ENCODE results near the gene EFCAB9.
"Not testable (repeated sequence)": the region's sequence is repeated elsewhere in the genome, so short reads cannot be mapped to it uniquely, and the experiment has no call there.

Gene EFCAB9

GRCh38 chr5:172188033-172188892 lies 5.7 kb upstream of the EFCAB9 start, which contains the start of gene STK10:
Gene STK10 (minus strand): TSS chr5:172188224. CDS start chr5:172188042, 182 bp downstream.
- DNase-seq (ENCODE audit: low read depth in 3 of 3): peak; percentile 75 to 90 (median 82)

GRCh38 chr5:172188893-172189692 lies 4.9 kb upstream of the EFCAB9 start:
- no peak for DNase-seq (ENCODE audit: low read depth in 3 of 3)

DNA sequence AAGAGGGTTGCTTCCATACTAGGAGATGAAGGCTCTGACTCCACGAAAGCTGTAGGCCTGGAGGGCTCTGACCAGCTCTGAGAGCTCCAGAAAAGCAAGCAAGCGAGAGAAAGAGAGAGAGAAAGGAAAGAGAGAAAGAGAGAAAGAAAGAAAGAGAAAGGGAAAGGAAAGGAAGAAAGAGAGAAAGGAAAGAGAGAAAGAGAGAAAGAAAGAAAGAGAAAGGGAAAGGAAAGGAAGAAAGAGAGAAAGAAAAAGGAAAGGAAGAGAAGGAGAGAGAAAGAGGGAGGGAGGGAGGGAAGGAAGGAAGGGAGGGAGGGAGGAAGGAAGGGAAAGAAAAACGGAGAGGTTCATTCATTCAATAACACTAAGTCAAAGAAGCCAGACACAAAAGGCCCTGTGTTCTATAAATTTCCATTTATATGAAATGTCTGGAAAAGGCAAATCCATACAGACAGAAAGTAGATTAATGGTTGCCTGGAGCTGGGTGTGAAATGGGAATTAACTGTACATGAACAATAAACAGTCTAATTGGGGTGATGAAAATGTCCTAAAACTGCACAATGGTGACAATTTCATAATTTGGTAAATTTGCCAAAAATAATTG lies 4.2 kb upstream of the EFCAB9 start:
- DNase-seq (ENCODE audit: low read depth in 3 of 3): no peak

DNA sequence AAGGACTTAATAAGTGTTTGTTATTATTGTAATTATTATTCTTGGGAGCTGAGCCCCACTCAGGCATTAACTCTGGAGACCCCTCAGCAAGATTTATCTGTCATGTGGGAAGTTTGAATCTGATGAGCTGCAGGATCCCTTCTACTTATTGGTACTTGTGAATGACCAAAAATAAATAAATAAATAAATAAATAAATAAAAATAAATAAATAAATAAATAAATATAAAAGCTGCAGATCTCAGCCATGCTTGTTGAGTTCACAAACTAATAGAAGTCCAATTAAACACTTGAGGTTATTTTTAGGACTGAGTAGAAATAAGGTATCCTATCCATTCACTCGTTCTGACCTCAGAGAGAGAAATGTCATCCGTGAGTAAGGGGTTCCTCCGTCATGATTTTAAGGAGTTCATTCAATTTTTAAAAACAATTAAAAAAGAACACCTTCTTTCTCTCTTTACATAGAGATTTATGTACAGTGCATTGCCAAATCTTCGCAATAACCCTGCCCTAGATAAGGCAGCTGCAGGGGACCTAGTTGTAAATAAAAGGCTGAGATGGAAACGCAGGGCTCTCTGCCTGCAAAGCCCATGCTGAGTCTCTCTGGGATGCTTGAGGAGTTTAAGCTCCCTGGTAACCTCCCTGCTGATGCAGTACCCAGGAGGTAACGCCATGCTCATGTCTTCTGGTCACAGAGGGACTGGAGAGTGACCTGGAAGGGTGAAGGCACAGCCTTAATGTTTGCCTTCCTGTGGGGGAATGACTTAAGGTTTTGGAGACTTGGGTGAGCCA lies 1.2 kb downstream of the EFCAB9 start:
- no peak for DNase-seq (ENCODE audit: low read depth in 3 of 3)

DNA sequence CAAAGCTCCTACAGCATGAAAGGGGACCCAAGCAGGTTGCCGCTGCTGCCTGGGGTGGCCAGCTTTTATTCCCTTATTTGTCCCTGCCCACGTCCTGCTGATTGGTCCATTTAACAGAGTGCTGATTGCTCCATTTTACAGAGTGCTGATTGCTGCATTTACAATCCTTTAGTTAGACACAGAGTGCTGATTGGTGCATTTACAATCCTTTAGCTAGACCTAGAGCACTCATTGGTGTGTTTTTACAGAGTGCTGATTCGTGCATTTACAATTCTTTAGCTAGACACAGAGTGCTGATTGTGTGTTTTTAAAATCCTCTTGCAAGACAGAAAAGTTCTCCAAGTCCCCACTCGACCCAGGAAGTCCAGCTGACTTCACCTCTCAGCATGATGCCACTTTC lies 3.8 kb downstream of the EFCAB9 start:
- DNase-seq (ENCODE audit: low read depth in 3 of 3): not testable (repeated sequence)

DNA sequence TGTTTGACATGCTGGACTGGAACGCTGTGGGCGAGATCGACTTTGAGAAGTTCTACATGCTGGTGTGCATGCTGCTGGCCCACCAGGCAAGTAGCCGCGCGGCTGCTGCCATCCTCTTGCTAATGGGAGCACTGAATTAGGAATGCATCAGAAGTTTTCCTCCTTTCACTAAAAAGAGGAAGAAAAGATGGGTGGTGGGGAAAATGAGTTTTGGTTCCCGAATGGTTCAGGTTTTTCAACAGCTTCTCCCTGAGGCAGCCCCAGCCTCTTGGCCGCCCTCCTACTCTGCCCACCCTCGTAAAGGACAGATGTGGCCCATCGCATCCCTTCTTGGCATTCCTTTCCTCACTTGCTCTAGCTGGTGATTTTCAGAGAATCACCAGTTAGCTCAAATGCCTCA lies 5.5 kb downstream of the EFCAB9 start:
- no peak for DNase-seq (ENCODE audit: low read depth in 3 of 3)

DNA sequence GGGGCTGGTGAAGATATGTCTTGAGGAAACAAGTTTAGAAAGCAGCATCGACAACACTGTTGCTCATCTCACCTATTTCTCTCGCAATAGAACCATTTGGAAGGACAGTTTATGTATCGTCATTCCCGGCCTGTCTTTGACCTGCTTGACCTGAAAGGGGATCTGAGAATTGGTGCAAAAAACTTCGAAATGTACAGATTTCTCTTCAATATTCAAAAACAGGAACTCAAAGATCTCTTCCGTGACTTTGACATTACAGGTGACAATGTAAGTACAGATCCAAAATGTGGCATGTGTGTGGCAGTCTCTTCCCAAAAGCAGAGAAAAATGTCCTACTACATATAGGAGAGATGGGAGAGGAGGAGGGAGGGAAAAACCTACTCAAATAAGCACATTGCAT lies 6.5 kb downstream of the EFCAB9 start:
- DNase-seq (ENCODE audit: low read depth in 3 of 3): no peak

DNA sequence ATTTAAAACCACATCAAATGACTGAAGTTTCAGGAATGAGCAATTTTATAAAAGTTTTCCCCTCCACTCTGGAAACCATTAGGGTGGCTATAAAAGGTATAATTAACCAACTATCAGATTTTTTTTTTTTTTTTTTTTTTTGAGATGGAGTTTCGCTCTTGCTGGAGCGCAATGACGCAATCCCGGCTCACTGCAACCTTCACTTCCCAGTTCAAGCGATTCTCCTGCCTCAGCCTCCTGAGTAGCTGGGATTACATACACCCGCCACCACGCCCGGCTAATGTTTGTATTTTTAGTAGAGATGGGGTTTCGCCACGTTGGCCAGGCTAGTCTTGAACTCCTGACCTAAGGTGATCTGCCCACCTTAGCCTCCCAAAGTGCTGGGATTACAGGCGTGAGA lies 12.0 kb downstream of the EFCAB9 start:
- DNase-seq (ENCODE audit: low read depth in 3 of 3): not testable (repeated sequence)

- no peak for DNase-seq (ENCODE audit: low read depth in 3 of 3)
Measured at GRCh38 chr5:172207511-172207910, 13.5 kb downstream of the EFCAB9 start.

GRCh38 chr5:172209714-172210113 lies 15.7 kb downstream of the EFCAB9 start:
- no peak for DNase-seq (ENCODE audit: low read depth in 3 of 3)

DNA sequence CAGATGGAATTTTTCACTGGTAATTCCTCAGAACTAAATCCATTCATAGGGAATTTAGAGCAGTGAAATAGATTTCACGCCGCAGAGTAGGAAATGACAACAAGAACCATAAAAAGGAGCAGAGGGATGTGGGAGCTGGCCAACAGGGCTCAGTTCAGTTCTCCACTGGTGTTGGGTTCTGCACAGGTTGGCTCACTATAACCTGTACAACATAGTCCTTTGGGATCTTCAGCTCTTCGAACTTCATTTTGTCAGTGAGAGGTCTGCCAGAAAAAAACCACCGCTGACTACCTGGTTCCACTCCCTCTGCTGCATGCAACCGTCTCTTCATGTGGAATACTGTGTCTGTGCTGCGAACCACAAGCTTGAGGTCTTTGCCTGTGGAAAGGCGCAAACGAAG lies 17.7 kb downstream of the EFCAB9 start:
- DNase-seq (ENCODE audit: low read depth in 3 of 3): no peak

DNA sequence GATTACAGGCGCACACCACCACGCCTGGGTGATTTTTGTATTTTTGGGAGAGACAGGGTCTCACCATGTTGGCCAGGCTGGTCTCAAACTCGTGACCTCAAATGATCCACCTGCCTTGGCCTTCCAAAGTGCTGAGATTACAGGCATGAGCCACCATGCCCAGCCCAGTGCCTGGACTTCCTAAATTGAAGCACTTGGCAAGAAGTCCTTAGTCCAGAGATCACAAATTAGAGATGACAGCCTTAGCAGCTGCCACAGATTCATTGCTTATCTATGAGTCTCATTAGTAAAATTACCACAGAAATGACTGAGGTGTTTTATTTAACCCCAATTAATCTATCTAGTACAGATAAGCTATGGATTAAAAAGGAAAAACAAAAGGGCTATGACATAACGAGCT lies 19.2 kb downstream of the EFCAB9 start:
- DNase-seq (ENCODE audit: low read depth in 3 of 3): no peak

GRCh38 chr5:172216345-172216744 lies 22.4 kb downstream of the EFCAB9 start:
- DNase-seq (ENCODE audit: low read depth in 3 of 3): no peak

DNA sequence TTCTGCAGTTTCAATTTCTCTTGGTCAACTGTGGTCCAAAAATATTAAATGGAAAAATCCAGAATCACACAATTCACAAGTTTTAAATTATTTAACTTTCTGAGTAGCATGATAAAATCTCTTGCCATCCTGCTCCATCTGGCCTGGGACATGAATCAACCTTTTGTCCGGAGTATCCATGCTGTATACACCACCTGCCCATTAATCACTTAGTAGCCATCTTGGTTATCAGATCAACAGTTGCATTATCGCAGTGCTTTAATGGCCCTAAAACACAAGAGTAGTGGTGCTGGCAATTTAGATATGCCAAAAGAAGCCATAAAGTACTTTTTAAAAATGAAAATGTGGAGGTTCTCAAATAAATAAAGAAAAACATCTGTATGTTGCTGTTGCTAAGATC lies 25.3 kb downstream of the EFCAB9 start:
- no peak for DNase-seq (ENCODE audit: low read depth in 3 of 3)

- peak; percentile 12 to 67 (median 36) for DNase-seq (ENCODE audit: low read depth in 3 of 3)
Measured at GRCh38 chr5:172223901-172224873, 30.2 kb downstream of the EFCAB9 start.

DNA sequence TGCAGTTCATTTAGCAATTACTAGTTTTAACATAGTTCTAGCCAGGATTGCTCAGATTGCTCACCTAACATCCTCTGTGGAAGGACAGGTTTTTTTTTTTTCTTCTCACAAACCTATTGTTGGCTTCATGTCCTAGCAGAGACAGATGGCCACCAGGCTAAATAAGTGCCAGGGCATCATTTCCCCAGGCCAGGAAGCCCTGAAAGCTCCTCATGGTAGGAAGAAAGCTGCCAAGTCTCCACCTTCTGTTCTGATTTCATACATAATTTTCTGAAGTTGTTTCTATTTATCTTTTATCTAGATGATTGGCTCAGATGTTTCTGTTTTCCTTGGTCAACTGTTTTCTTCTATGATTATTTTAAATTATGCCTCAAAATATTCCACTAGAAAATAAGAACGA lies 31.0 kb downstream of the EFCAB9 start:
- DNase-seq (ENCODE audit: low read depth in 3 of 3): no peak

DNA sequence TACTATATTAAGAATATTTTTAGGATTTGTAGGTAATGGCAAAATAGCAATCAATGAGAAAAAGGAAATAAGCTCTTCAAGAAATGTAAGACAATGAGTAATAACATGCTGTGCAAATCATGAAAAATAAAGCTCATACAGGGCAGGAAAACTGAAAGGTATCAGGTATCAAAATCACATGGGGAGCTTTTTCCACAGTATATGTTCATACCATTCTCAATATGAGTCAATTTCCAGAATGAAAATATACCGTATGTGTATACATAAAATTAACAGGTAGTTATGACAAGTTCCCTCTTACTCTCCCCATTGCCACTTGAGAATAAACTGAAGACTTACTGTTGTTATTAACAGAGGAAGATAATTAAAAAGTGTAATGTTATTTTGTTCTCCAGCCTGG lies 35.9 kb downstream of the EFCAB9 start:
- DNase-seq (ENCODE audit: low read depth in 3 of 3): no peak

GRCh38 chr5:172234031-172234430 lies 40.1 kb downstream of the EFCAB9 start:
- no peak for DNase-seq (ENCODE audit: low read depth in 3 of 3)

DNA sequence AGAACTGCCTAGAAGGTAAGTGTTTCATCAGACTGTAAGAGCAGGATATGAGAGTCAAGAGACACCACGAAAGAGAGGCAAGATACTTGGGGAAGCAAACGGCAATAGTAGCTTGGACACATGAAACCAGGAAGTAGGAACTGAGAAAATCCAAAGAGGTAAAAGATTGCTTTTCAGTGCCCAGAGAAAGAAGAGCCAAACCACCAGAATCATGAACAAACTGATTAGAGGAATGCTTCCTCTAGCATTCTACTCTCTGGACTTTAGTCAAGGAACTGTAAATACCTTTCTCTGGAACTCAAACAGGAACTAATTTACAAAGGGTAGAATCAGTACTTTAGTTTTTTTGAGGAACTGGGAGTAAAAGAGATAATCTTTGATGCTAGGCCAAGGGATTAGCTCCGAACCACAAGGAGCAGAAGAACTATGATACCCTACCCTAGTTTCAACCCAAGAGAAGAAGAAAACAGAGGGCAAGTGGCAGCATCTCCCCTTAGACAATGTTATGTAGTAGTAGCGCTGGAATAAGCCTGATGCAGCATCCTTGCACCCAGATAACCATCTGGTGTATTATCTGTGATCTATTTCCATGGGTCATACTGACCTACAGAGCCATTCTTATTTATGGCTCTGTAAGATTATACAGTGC lies 41.3 kb downstream of the EFCAB9 start:
- DNase-seq (ENCODE audit: low read depth in 3 of 3): no peak

Data from stimulated activated CD4-positive, alpha-beta T cell treated with anti-CD3 and anti-CD28 coated beads, TNF-alpha, amount 100 ng/mL, for 24 hours (primary cell).